NT2/D1 (cell line): ENCODE data around the gene ACACB.

Source experiments
- SUZ12 ChIP-seq: IDR thresholded peaks from 2 replicates; pipeline ENCODE4 v1.6.1; 2011; ENCODE audit not compliant: insufficient read length, insufficient read depth; ENCODE audit errors: extremely low read depth
- ZNF274 ChIP-seq: IDR thresholded peaks from 2 replicates; pipeline ENCODE4 v1.6.1; 2011; ENCODE audit warnings: mild to moderate bottlenecking, low read depth, low read length

DNA sequence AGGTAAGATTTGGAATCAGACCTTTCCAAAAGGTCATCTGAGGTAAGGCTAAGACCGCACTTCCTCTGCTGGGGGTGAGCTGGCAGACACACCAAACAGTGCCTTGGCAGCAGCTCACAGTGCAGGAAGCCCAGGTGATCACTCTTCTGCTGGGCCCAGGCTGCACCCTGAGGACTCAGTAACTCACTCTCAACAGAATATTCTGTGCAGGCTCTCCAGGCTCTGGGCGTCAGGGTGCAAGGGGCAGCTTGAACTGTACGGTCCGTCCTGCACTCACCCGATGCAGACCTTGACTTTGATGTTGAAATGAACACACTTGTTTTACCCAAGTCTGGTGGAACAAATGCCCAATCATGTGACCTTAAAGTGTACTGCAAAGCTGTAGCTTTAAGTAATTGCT is 29.1 kb upstream of the ACACB start:
- TF ChIP-seq SUZ12 (no peak), ZNF274 (no peak)
